HG03066 (cell line): ENCODE measurements around the gene MTX1.
A peak's percentile ranks its signal among the peaks of the same experiment; 100 is the strongest.
"Not testable (repeated sequence)": the region's sequence is repeated elsewhere in the genome, so short reads cannot be mapped to it uniquely, and the experiment has no call there.

Experiments used
- ATAC-seq: cut with Tn5 transposase; IDR thresholded peaks from one replicate; pipeline ENCODE4 v1.9.1; 2021; ENCODE audit warnings: low read depth; ENCODE audit not compliant: unreplicated experiment

The MTX1 gene

GRCh38 chr1:155205969-155206593, 2.4 kb upstream of the MTX1 start:
- ATAC-seq = no peak

GRCh38 chr1:155206891-155207805, 1.3 kb upstream of the MTX1 start:
- ATAC-seq = no peak

- no peak for ATAC-seq
These were observed 522 bp upstream of the MTX1 start, which contains the start of gene THBS3 for GRCh38 chr1:155207806-155208540. THBS3 (minus strand) TSS chr1:155207897; CDS start chr1:155207876, 21 bp downstream.

GRCh38 chr1:155209312-155209721, 822 bp downstream of the MTX1 start:
- ATAC-seq = no peak

- no peak for ATAC-seq
These were observed 2.0 kb downstream of the MTX1 start for GRCh38 chr1:155210314-155211104.

- ATAC-seq = not testable (repeated sequence)
These were observed 3.0 kb downstream of the MTX1 start for GRCh38 chr1:155211381-155212050.

GRCh38 chr1:155212051-155212440, 3.6 kb downstream of the MTX1 start:
- not testable (repeated sequence) for ATAC-seq

GRCh38 chr1:155214702-155215101, 6.2 kb downstream of the MTX1 start:
- not testable (repeated sequence) for ATAC-seq

- no peak for ATAC-seq
These were observed 10.5 kb downstream of the MTX1 start for GRCh38 chr1:155218854-155219591.

- ATAC-seq = no peak
These were observed 11.1 kb downstream of the MTX1 start for GRCh38 chr1:155219592-155220031.

GRCh38 chr1:155220211-155220965, 11.9 kb downstream of the MTX1 start:
- ATAC-seq = not testable (repeated sequence)

- no peak for ATAC-seq
These were observed 14.6 kb downstream of the MTX1 start for GRCh38 chr1:155223047-155223446.

- ATAC-seq = not testable (repeated sequence)
These were observed 16.9 kb downstream of the MTX1 start for GRCh38 chr1:155225404-155225759.

GRCh38 chr1:155226188-155226909, 17.9 kb downstream of the MTX1 start:
- peak; percentile 44 for ATAC-seq

GRCh38 chr1:155226910-155227260, 18.4 kb downstream of the MTX1 start:
- peak; percentile 23 for ATAC-seq

- ATAC-seq = peak; percentile 90
These were observed 19.0 kb downstream of the MTX1 start for GRCh38 chr1:155227261-155228095.

- no peak for ATAC-seq
These were observed 19.6 kb downstream of the MTX1 start for GRCh38 chr1:155228096-155228427.
